IPS DF 4.7 (cell line): ENCODE data around the gene TMEM161A.

Source experiments
- DNase-seq: peaks from one replicate; pipeline ENCODE4 v3.0.0-alpha.2; 2013; ENCODE audit warnings: low spot score; ENCODE audit errors: extremely low read depth

TMEM161A gene

GRCh38 chr19:19098084-19098702 lies 40.1 kb downstream of the TMEM161A start:
- DNase-seq: no peak

- no peak for DNase-seq
These were observed 41.3 kb downstream of the TMEM161A start for GRCh38 chr19:19096641-19097627.

- DNase-seq: no peak
These were observed 42.6 kb downstream of the TMEM161A start for GRCh38 chr19:19095691-19096090.

GRCh38 chr19:19094513-19094912 lies 43.8 kb downstream of the TMEM161A start:
- DNase-seq: no peak

- DNase-seq: no peak
These were observed 50.6 kb downstream of the TMEM161A start for GRCh38 chr19:19087676-19088075.

- no peak for DNase-seq
These were observed 54.7 kb downstream of the TMEM161A start for GRCh38 chr19:19083413-19084178.

- no peak for DNase-seq
These were observed 56.6 kb downstream of the TMEM161A start for GRCh38 chr19:19081642-19082151.

- DNase-seq: no peak
These were observed 58.7 kb downstream of the TMEM161A start for GRCh38 chr19:19079571-19079970.

GRCh38 chr19:19078801-19079200 lies 59.5 kb downstream of the TMEM161A start:
- DNase-seq: no peak

GRCh38 chr19:19077103-19077502 lies 61.2 kb downstream of the TMEM161A start:
- DNase-seq: no peak

GRCh38 chr19:19076476-19076875 lies 61.8 kb downstream of the TMEM161A start:
- no peak for DNase-seq

- no peak for DNase-seq
These were observed 63.2 kb downstream of the TMEM161A start for GRCh38 chr19:19075126-19075525.

GRCh38 chr19:19074196-19074882 lies 63.9 kb downstream of the TMEM161A start:
- DNase-seq: no peak

GRCh38 chr19:19071897-19072296 lies 66.4 kb downstream of the TMEM161A start:
- no peak for DNase-seq
